Hepatocyte (in vitro differentiated cells): ENCODE results near the gene CTNNA2.

Experiments
- EZH2 ChIP-seq: fragments of 200-600 bp; sonication (generic); IDR thresholded peaks from 2 replicates; pipeline ENCODE4 v1.6.1; 2016; ENCODE audit warnings: antibody characterized with exemption, mild to moderate bottlenecking, borderline replicate concordance
- TF ChIP-seq, protein P1 (sequence below): fragments of 200-600 bp; sonication (generic); IDR thresholded peaks from 2 replicates; pipeline ENCODE4 v1.5.1; 2016; ENCODE audit warnings: antibody characterized with exemption, mild to moderate bottlenecking; ENCODE audit not compliant: poor library complexity

DNA sequence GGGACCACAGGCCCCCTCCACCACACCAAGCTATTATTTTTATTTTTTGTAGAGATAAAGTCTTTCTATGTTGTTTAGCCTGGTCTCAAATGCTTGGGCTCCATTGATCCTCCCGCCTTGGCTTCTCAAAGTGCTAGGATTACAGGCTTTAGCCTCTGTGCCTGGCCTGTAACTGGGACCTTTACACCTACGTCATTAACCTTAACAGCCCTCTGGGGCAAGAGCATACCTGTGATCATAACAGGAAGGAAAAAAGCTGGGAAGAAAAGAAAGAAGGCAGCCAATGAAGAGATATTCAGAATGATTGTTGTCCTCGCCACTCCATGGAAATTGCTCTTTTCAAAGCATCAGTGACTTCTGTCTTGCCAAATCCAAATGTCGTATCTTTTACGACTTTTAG lies 453.5 kb downstream of the CTNNA2 start:
- TF ChIP-seq EZH2 = no peak
- TF ChIP-seq, protein P1, sequence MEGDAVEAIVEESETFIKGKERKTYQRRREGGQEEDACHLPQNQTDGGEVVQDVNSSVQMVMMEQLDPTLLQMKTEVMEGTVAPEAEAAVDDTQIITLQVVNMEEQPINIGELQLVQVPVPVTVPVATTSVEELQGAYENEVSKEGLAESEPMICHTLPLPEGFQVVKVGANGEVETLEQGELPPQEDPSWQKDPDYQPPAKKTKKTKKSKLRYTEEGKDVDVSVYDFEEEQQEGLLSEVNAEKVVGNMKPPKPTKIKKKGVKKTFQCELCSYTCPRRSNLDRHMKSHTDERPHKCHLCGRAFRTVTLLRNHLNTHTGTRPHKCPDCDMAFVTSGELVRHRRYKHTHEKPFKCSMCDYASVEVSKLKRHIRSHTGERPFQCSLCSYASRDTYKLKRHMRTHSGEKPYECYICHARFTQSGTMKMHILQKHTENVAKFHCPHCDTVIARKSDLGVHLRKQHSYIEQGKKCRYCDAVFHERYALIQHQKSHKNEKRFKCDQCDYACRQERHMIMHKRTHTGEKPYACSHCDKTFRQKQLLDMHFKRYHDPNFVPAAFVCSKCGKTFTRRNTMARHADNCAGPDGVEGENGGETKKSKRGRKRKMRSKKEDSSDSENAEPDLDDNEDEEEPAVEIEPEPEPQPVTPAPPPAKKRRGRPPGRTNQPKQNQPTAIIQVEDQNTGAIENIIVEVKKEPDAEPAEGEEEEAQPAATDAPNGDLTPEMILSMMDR = no peak
